OCI-LY7 (cell line): ENCODE data around the gene NFIX.

ENCODE experiments used
- EZH2phosphoT487 ChIP-seq: fragments of 200-600 bp; sonication (generic); IDR thresholded peaks from 2 replicates; pipeline ENCODE4 v1.6.1; 2018; ENCODE audit warnings: low read depth, borderline replicate concordance, mild to moderate bottlenecking, mixed run types, antibody characterized with exemption, low read length, moderate library complexity, mixed read lengths
- TF ChIP-seq, protein P1 (sequence below): fragments of 200-600 bp; sonication (generic); conservative IDR thresholded peaks from 2 replicates; pipeline ENCODE4 v1.5.1; 2014; ENCODE audit warnings: mild to moderate bottlenecking, antibody characterized with exemption, low read length, moderate library complexity, mixed read lengths

DNA sequence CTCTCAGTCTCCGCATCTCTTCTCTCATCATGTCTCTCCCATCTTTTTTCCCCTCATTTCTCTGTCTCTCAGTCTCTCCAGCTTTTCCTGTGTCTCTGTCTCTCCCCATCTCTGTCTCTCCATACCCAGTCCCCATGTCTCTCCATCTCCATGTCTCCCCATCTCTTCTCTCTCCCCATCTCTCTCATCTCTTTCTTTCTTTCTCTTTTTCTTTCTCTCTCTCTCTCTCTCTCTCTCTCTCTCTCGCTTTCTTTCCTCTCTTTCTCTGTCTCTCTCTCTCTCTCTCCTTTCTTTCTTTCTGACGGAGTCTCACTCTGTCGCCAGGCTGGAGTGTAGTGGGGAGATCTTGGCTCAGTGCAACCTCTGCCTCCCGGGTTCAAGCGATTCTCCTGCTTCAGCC lies 12.6 kb upstream of the NFIX start:
- TF ChIP-seq, protein P1, sequence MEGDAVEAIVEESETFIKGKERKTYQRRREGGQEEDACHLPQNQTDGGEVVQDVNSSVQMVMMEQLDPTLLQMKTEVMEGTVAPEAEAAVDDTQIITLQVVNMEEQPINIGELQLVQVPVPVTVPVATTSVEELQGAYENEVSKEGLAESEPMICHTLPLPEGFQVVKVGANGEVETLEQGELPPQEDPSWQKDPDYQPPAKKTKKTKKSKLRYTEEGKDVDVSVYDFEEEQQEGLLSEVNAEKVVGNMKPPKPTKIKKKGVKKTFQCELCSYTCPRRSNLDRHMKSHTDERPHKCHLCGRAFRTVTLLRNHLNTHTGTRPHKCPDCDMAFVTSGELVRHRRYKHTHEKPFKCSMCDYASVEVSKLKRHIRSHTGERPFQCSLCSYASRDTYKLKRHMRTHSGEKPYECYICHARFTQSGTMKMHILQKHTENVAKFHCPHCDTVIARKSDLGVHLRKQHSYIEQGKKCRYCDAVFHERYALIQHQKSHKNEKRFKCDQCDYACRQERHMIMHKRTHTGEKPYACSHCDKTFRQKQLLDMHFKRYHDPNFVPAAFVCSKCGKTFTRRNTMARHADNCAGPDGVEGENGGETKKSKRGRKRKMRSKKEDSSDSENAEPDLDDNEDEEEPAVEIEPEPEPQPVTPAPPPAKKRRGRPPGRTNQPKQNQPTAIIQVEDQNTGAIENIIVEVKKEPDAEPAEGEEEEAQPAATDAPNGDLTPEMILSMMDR, result no peak
- no peak for TF ChIP-seq EZH2phosphoT487
